K562 (cell line): ENCODE results near the gene MALRD1. TPM values are rescaled to one million over a fixed set of nuclear protein-coding genes. Genes with fewer than 3 reads are reported as not detected.

Source experiments
- ATAC-seq: fragments of 200-7000 bp; cut with Tn5 transposase; 3 replicates; pipeline ENCODE4 v1.9.1; 2020; ENCODE audit warnings: moderate library complexity
- BruUV-seq: library from RNA; stranded (reverse); fragments of 400-500 nt; replicated peaks from 2 replicates; lab custom pipeline; 2021; lab: Mats Ljungman, UMichigan
- CTCF ChIA-PET: fragments of 300-600 bp; formaldehyde crosslinking; extraction: SDS; loops from one replicate; lab custom pipeline; 2021; ENCODE audit warnings: low intra/inter-chr PET ratio; lab: Yijun Ruan, JAX
- POLR2A ChIA-PET: fragments of 300-600, 350-650 bp; sonication (Branson Sonifier 250); formaldehyde crosslinking; extraction: SDS; loops from one replicate; lab custom pipeline; 2021; ENCODE audit warnings: antibody characterized with exemption, inconsistent platforms; lab: Yijun Ruan, JAX
- DNase-seq, 4 experiments: peaks; one replicate each; pipeline versions ENCODE4 v3.0.0 to v3.0.0-alpha.2; 2011 to 2018; ENCODE audit warnings: low spot score in 3 of 4, mixed read lengths in 3 of 4; ENCODE audit errors: extremely low read depth in 1 of 4
- FAIRE-seq: peaks from 2 replicates; lab custom pipeline; 2011; peaks lifted over from hg19 to GRCh38; lab: Jason Lieb, UNC
- H2AFZ ChIP-seq: 2 replicates; pipeline ENCODE4 v1.6.0; 2011; ENCODE audit warnings: low read depth, low read length, control low read depth, inconsistent platforms
- H3K27ac ChIP-seq: fragments of 200-600 bp; 3 replicates; pipeline ENCODE4 v1.8.0; 2011; ENCODE audit warnings: low read depth, mild to moderate bottlenecking, control low read depth, inconsistent platforms, low read length, moderate library complexity, mixed read lengths; ENCODE audit errors: extremely low read depth
- H3K27me3 ChIP-seq, 2 experiments: fragments of 300-600 bp in 1 of 2; 2 replicates in 1 of 2; 3 replicates in 1 of 2; pipeline versions ENCODE4 v1.6.0 to v1.8.0; 2011; ENCODE audit warnings: inconsistent platforms in 2 of 2, low read length in 2 of 2, mild to moderate bottlenecking in 1 of 2, mixed read lengths in 1 of 2, moderate library complexity in 1 of 2; ENCODE audit not compliant: control insufficient read depth in 2 of 2, insufficient read depth in 2 of 2
- H3K36me3 ChIP-seq: fragments of 300-600 bp; 3 replicates; pipeline ENCODE4 v1.8.0; 2011; ENCODE audit warnings: mild to moderate bottlenecking, low read length, inconsistent platforms; ENCODE audit not compliant: control insufficient read depth, insufficient read depth
- H3K4me1 ChIP-seq, 2 experiments: fragments of 200-600 bp in 1 of 2; replicated peaks in 1 of 2; 2 replicates in 1 of 2; 3 replicates in 1 of 2; pipeline versions ENCODE4 v1.5.1 to v1.8.0; 2011; ENCODE audit warnings: inconsistent platforms in 2 of 2, low read length in 2 of 2, mild to moderate bottlenecking in 1 of 2, mixed read lengths in 1 of 2, moderate library complexity in 1 of 2; ENCODE audit not compliant: control insufficient read depth in 2 of 2, insufficient read depth in 2 of 2
- H3K4me2 ChIP-seq: 2 replicates; pipeline ENCODE4 v1.6.1; 2011; ENCODE audit warnings: low read length, control low read depth, inconsistent platforms, mixed read lengths; ENCODE audit not compliant: insufficient read depth
- H3K4me3 ChIP-seq: fragments of 200-600 bp; sonication (generic), shearing (Covaris generic); 2 replicates; pipeline ENCODE4 v1.5.1; 2016; ENCODE audit warnings: control low read depth, inconsistent platforms
- H3K79me2 ChIP-seq: fragments of 200-600 bp; 3 replicates; pipeline ENCODE4 v1.8.0; 2011; ENCODE audit warnings: low read length, inconsistent platforms; ENCODE audit not compliant: control insufficient read depth, insufficient read depth
- H3K9ac ChIP-seq, 2 experiments: 2 replicates each; pipeline versions ENCODE4 v1.6.0 to v1.6.1; 2011; ENCODE audit warnings: low read depth in 2 of 2, low read length in 2 of 2, control low read depth in 1 of 2, inconsistent platforms in 1 of 2, mild to moderate bottlenecking in 1 of 2, mixed read lengths in 1 of 2; ENCODE audit not compliant: insufficient read depth in 1 of 2
- H3K9me1 ChIP-seq: one replicate; pipeline ENCODE4 v1.6.0; 2011; ENCODE audit warnings: inconsistent platforms, mild to moderate bottlenecking, low read length, moderate library complexity; ENCODE audit not compliant: control insufficient read depth, insufficient read depth
- H3K9me3 ChIP-seq: replicated peaks from 2 replicates; pipeline ENCODE4 v1.5.1; 2011; ENCODE audit warnings: low read depth, low read length, inconsistent platforms; ENCODE audit not compliant: control insufficient read depth, insufficient read depth
- H4K20me1 ChIP-seq: replicated peaks from 2 replicates; pipeline ENCODE4 v1.6.1; 2011; ENCODE audit warnings: low read length, inconsistent platforms, mixed read lengths; ENCODE audit not compliant: control insufficient read depth, insufficient read depth
- BRCA1 ChIP-seq, 2 experiments: fragments of 450-650 bp in 1 of 2; sonication (generic) in 1 of 2; formaldehyde crosslinking in 1 of 2; IDR thresholded peaks; 2 replicates each; pipeline versions ENCODE4 v1.5.0 to v1.6.1; 2017 to 2020; ENCODE audit warnings: mild to moderate bottlenecking in 1 of 2, missing genetic modification reagents in 1 of 2
- CBX8 ChIP-seq: fragments of 200-600 bp; sonication (generic); IDR thresholded peaks from 2 replicates; pipeline ENCODE4 v1.6.1; 2012; ENCODE audit warnings: borderline replicate concordance, mixed run types, low read depth, mild to moderate bottlenecking, moderate library complexity, mixed read lengths, low read length, control low read depth, inconsistent platforms; ENCODE audit not compliant: poor library complexity, severe bottlenecking; ENCODE audit errors: extremely low read depth
- CEBPZ ChIP-seq: fragments of 150-350 bp; IDR thresholded peaks from 2 replicates; pipeline ENCODE4 v1.6.1; 2014; ENCODE audit warnings: low read depth, mild to moderate bottlenecking, low read length, borderline replicate concordance
- CHD1 ChIP-seq: fragments of 200-600 bp; sonication (generic); IDR thresholded peaks from one replicate; pipeline ENCODE4 v1.6.1; 2012; ENCODE audit warnings: mild to moderate bottlenecking, moderate library complexity, low read length, inconsistent platforms
- HDAC8 ChIP-seq: fragments of 450-650 bp; IDR thresholded peaks from 2 replicates; pipeline ENCODE4 v1.6.1; 2016; ENCODE audit warnings: mild to moderate bottlenecking, missing genetic modification characterization, moderate library complexity, missing compliant biosample characterization
- NFE2L1 ChIP-seq: fragments of 450-650 bp; IDR thresholded peaks from 2 replicates; pipeline ENCODE4 v1.6.1; 2016; ENCODE audit warnings: missing genetic modification characterization, low read depth, mild to moderate bottlenecking, missing compliant biosample characterization, moderate library complexity, borderline replicate concordance
- SMARCC2 ChIP-seq: fragments of 450-650 bp; IDR thresholded peaks from 2 replicates; pipeline ENCODE4 v1.6.1; 2017; ENCODE audit warnings: antibody characterized with exemption, moderate library complexity, mild to moderate bottlenecking, low read depth
- SMC3 ChIP-seq: conservative IDR thresholded peaks from 2 replicates; pipeline ENCODE4 v1.6.1; 2011; ENCODE audit warnings: low read depth, low read length, improper control_type of control experiment; ENCODE audit not compliant: insufficient read depth
- SRSF3 ChIP-seq: fragments of 200-400 bp; formaldehyde crosslinking; IDR thresholded peaks from 2 replicates; pipeline ENCODE4 v1.6.1; 2016; ENCODE audit warnings: mild to moderate bottlenecking, low read length, moderate library complexity; ENCODE audit not compliant: insufficient read depth
- TCFL5 ChIP-seq: fragments of 250-450 bp; sonication (Bioruptor Pico); conservative IDR thresholded peaks from 2 replicates; pipeline ENCODE4 v1.6.1; 2021; ENCODE audit warnings: mild to moderate bottlenecking, moderate library complexity, matching md5 sums
- ZKSCAN3 ChIP-seq: fragments of 250-450 bp; sonication (Bioruptor Pico); IDR thresholded peaks from 2 replicates; pipeline ENCODE4 v1.4.0; 2020
- ZNF253 ChIP-seq: fragments of 250-450 bp; sonication (Bioruptor Pico); conservative IDR thresholded peaks from 2 replicates; pipeline ENCODE4 v1.6.1; 2021; ENCODE audit warnings: mild to moderate bottlenecking
- ZNF699 ChIP-seq: fragments of 250-450 bp; sonication (Bioruptor Pico); IDR thresholded peaks from 2 replicates; pipeline ENCODE4 v1.8.0; 2021; ENCODE audit warnings: mild to moderate bottlenecking, moderate library complexity; ENCODE audit not compliant: insufficient replicate concordance
- ZNF79 ChIP-seq: fragments of 250-450 bp; sonication (Bioruptor Pico); IDR thresholded peaks from 2 replicates; pipeline ENCODE4 v1.4.0; 2020; ENCODE audit warnings: low read depth, mild to moderate bottlenecking, moderate library complexity
- WGBS: fragments of 100-300 bp; shearing (Covaris generic); methylation state at CpG from one replicate; pipeline ENCODE4 v1.1.6; 2016; ENCODE audit warnings: low coverage, mixed read lengths; ENCODE audit not compliant: insufficient coverage; ENCODE audit errors: missing lambda C conversion rate; 5-methylcytosine and 5-hydroxymethylcytosine counted together
- in situ Hi-C: fragments of 300-500 bp; cut with MboI; formaldehyde crosslinking; loops from 4 replicates; pipeline ENCODE4 v1.15.0; 2018; ENCODE audit warnings: inconsistent platforms, mixed read lengths
- intact Hi-C: fragments of 100-400 bp; cut with micrococcal nuclease; formaldehyde crosslinking; loops from 2 replicates; pipeline ENCODE4 v1.14.2; 2022
- polyA plus RNA-seq, 8 experiments: library from polyadenylated mRNA; depleted of rRNA in 4 of 8; stranded (reverse) in 5 of 8; unstranded in 3 of 8; fragments of >200 nt; fragmentation: Nextera tagmentation in 2 of 8; fragmentation: Illumina TruSeq in 1 of 8; extraction: Ambion mirVana in 2 of 8; extraction: Trizol in 1 of 8; gene quantifications; 2 replicates each; pipeline versions ENCODE4 v1.2.1 to v1.2.3, GENCODE V29; 2011 to 2014; ENCODE audit warnings: inconsistent platforms in 1 of 8, missing spikeins in 1 of 8
- total RNA-seq, 7 experiments: library from RNA; depleted of rRNA in 6 of 7; stranded (reverse); fragments of >200 nt in 6 of 7; fragmentation: Illumina TruSeq in 2 of 7; extraction: Trizol in 2 of 7; gene quantifications; 2 replicates each; pipeline versions ENCODE4 v1.2.1 to v1.2.3, GENCODE V29; 2011 to 2021; ENCODE audit warnings: low replicate concordance in 1 of 7
- TF ChIP-seq, protein P1 (sequence below): sonication (generic); formaldehyde crosslinking; IDR thresholded peaks from 2 replicates; pipeline ENCODE4 v1.8.1; 2023; ENCODE audit warnings: mild to moderate bottlenecking, missing genetic modification reagents

Gene MALRD1
- total and polyA plus RNA-seq, 9 of the 15 experiments (the other 6 are each of a cell fraction or from before 2014, with no cell fraction given) = not detected

DNA sequence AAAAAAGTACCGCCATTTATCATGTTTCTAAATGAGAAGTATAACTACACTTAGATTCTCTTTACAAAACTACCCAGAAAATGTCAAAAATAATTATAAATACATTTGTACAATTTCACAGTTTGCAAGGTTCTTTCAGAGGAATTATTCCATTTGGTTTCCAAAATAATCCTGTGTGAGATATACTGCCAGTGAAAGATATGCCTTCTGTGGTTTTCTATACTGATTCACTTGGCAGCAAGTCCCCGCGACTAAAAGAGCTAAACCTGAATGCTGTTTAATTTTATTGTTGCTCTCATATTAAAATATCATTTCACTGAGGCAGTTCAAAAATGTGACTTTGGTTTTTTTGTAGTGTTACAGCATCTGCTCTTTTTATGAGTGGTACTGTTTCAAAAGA is 402.8 kb downstream of the MALRD1 start:
- H3K9me1 ChIP-seq = no peaks in the 10 kb centered on the region
- H3K9ac ChIP-seq = no peak overlapping the region
- ChIA-PET CTCF (no interaction called here), POLR2A (no interaction called here)
- no peaks in the 10 kb centered on the region for H3K27me3 ChIP-seq
- no TSS peak for BruUV-seq
- no peak for ATAC-seq
- no peaks in the 10 kb centered on the region for H3K36me3 ChIP-seq
- no peaks in the 10 kb centered on the region for H3K4me1 ChIP-seq
- TF ChIP-seq ZNF253 (CRISPR knock-in tag) (no peak), ZNF699 (CRISPR knock-in tag) (no peak), NFE2L1 (tag) (no peak), TCFL5 (no peak), ZNF79 (CRISPR knock-in tag) (no peak), CBX8 (no peak), SMC3 (no peak), HDAC8 (tag) (no peak), CEBPZ (no peak), ZKSCAN3 (CRISPR knock-in tag) (no peak), BRCA1 (IDR thresholded peaks at IDR 0.05) (no peak), BRCA1 (CRISPR knock-in tag; IDR thresholded peaks at IDR 0.05) (no peak), SMARCC2 (no peak), CHD1 (no peak), SRSF3 (no peak)
- TF ChIP-seq, protein P1, sequence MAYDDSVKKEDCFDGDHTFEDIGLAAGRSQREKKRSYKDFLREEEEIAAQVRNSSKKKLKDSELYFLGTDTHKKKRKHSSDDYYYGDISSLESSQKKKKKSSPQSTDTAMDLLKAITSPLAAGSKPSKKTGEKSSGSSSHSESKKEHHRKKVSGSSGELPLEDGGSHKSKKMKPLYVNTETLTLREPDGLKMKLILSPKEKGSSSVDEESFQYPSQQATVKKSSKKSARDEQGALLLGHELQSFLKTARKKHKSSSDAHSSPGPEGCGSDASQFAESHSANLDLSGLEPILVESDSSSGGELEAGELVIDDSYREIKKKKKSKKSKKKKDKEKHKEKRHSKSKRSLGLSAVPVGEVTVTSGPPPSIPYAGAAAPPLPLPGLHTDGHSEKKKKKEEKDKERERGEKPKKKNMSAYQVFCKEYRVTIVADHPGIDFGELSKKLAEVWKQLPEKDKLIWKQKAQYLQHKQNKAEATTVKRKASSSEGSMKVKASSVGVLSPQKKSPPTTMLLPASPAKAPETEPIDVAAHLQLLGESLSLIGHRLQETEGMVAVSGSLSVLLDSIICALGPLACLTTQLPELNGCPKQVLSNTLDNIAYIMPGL (CRISPR knock-in tag) = no peak
- no peaks in the 10 kb centered on the region for H3K79me2 ChIP-seq
- no peak for FAIRE-seq
- H2AFZ ChIP-seq = no peak overlapping the region
- H3K4me3 ChIP-seq = no peak overlapping the region
- WGBS = 0% methylated on average over 3 of the region's 3 CpGs
- no peak for DNase-seq
- no peaks in the 10 kb centered on the region for H4K20me1 ChIP-seq
- no peaks in the 10 kb centered on the region for H3K9me3 ChIP-seq
- in situ Hi-C loops = no loop called here
- no peak overlapping the region for H3K4me2 ChIP-seq
- intact Hi-C loops = no loop called here
- H3K27ac ChIP-seq = no peak overlapping the region
